ENCODE data around the gene FAM20C.

- TF ChIP-seq, protein P1, sequence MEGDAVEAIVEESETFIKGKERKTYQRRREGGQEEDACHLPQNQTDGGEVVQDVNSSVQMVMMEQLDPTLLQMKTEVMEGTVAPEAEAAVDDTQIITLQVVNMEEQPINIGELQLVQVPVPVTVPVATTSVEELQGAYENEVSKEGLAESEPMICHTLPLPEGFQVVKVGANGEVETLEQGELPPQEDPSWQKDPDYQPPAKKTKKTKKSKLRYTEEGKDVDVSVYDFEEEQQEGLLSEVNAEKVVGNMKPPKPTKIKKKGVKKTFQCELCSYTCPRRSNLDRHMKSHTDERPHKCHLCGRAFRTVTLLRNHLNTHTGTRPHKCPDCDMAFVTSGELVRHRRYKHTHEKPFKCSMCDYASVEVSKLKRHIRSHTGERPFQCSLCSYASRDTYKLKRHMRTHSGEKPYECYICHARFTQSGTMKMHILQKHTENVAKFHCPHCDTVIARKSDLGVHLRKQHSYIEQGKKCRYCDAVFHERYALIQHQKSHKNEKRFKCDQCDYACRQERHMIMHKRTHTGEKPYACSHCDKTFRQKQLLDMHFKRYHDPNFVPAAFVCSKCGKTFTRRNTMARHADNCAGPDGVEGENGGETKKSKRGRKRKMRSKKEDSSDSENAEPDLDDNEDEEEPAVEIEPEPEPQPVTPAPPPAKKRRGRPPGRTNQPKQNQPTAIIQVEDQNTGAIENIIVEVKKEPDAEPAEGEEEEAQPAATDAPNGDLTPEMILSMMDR (IDR thresholded peaks at IDR 0.05; ENCODE audit: insufficient read depth, low read depth, low read length): no peak
- TF ChIP-seq EZH2 (IDR thresholded peaks at IDR 0.05; ENCODE audit: insufficient read depth, low read length): no peak
Measured at GRCh38 chr7:188174-188573, 4.2 kb upstream of the FAM20C start.

Measured in astrocyte (in vitro differentiated cells and primary cell).